DOHH2 (cell line): Measurements from ENCODE around the gene SPECC1L.

ENCODE experiments used
- H3F3A ChIP-seq: fragments of 200-600 bp; sonication (generic), shearing (Covaris generic); 2 replicates; pipeline ENCODE4 v1.6.0; 2016; ENCODE audit warnings: antibody characterized with exemption, mild to moderate bottlenecking; ENCODE audit not compliant: control insufficient read depth, insufficient read depth
- H3K27ac ChIP-seq: fragments of 200-600 bp; sonication (generic); 2 replicates; pipeline ENCODE4 v1.5.1; 2014; ENCODE audit warnings: low read depth, mild to moderate bottlenecking, low read length, moderate library complexity
- H3K27me3 ChIP-seq: fragments of 200-600 bp; sonication (generic); 2 replicates; pipeline ENCODE4 v1.6.1; 2014; ENCODE audit warnings: mild to moderate bottlenecking, low read length, mixed read lengths; ENCODE audit not compliant: control insufficient read depth
- H3K36me3 ChIP-seq: fragments of 200-600 bp; sonication (generic); 2 replicates; pipeline ENCODE4 v1.6.1; 2014; ENCODE audit warnings: mild to moderate bottlenecking, low read length, moderate library complexity, mixed read lengths; ENCODE audit not compliant: control insufficient read depth
- H3K4me1 ChIP-seq: fragments of 200-600 bp; sonication (generic); 2 replicates; pipeline ENCODE4 v1.6.1; 2014; ENCODE audit warnings: mild to moderate bottlenecking, low read length, mixed read lengths; ENCODE audit not compliant: control insufficient read depth
- H3K4me2 ChIP-seq: fragments of 200-600 bp; sonication (generic); 2 replicates; pipeline ENCODE4 v1.6.0; 2014; ENCODE audit warnings: mild to moderate bottlenecking, low read length, moderate library complexity
- H3K4me3 ChIP-seq: fragments of 200-600 bp; sonication (generic); 2 replicates; pipeline ENCODE4 v1.5.1; 2014; ENCODE audit warnings: mild to moderate bottlenecking, low read length, mixed read lengths
- H3K79me2 ChIP-seq: fragments of 200-600 bp; sonication (generic); 2 replicates; pipeline ENCODE4 v1.6.1; 2014; ENCODE audit warnings: mild to moderate bottlenecking, low read length, mixed read lengths; ENCODE audit not compliant: control insufficient read depth
- H3K9me2 ChIP-seq: fragments of 200-600 bp; sonication (generic); replicated peaks from 2 replicates; pipeline ENCODE4 v1.6.1; 2014; ENCODE audit warnings: mild to moderate bottlenecking, low read length, mixed read lengths; ENCODE audit not compliant: control insufficient read depth
- H3K9me3 ChIP-seq: fragments of 200-600 bp; sonication (generic); 2 replicates; pipeline ENCODE4 v1.6.1; 2014; ENCODE audit warnings: antibody characterized with exemption, low read length, mixed read lengths; ENCODE audit not compliant: control insufficient read depth, insufficient read depth
- H4K20me1 ChIP-seq: fragments of 200-600 bp; sonication (generic); 2 replicates; pipeline ENCODE4 v1.6.0; 2014; ENCODE audit warnings: low read depth, mild to moderate bottlenecking, antibody characterized with exemption, low read length, moderate library complexity; ENCODE audit not compliant: control insufficient read depth, insufficient read depth
- CTCF ChIP-seq: fragments of 200-600 bp; sonication (generic); IDR thresholded peaks from one replicate; pipeline ENCODE4 v1.5.1; 2014; ENCODE audit warnings: antibody characterized with exemption, mild to moderate bottlenecking, low read depth, low read length; ENCODE audit not compliant: poor library complexity, severe bottlenecking
- EZH2phosphoT487 ChIP-seq: fragments of 200-600 bp; sonication (generic); IDR thresholded peaks from 2 replicates; pipeline ENCODE4 v1.6.1; 2017; ENCODE audit warnings: borderline replicate concordance, mild to moderate bottlenecking, antibody characterized with exemption, low read length, moderate library complexity, mixed read lengths

The SPECC1L gene

GRCh38 chr22:24357547-24357946 lies 86.9 kb downstream of the SPECC1L start:
- Histone ChIP-seq H3K9me2 (no peaks in the 10 kb centered on the region), H3F3A (no peaks in the 10 kb centered on the region), H3K27me3 (no peaks in the 10 kb centered on the region), H3K36me3 (peaks cover 78% of the 10 kb centered on the region), H3K79me2 (no peaks in the 10 kb centered on the region), H4K20me1 (no peaks in the 10 kb centered on the region), H3K4me1 (no peaks in the 10 kb centered on the region), H3K9me3 (0 out of 2 replicates have a peak, but pooled peaks cover 3% of the 10 kb centered on the region), H3K27ac (no peak overlapping the region), H3K4me2 (no peak overlapping the region), H3K4me3 (no peak overlapping the region)
- TF ChIP-seq EZH2phosphoT487 (no peak), CTCF (no peak)

- Histone ChIP-seq H3K79me2 (no peaks in the 10 kb centered on the region), H3K4me2 (no peak overlapping the region)
- TF ChIP-seq EZH2phosphoT487 (no peak), CTCF (no peak)
Measured at GRCh38 chr22:24358105-24358836, 87.6 kb downstream of the SPECC1L start.

GRCh38 chr22:24359452-24360120 lies 89.0 kb downstream of the SPECC1L start:
- no peaks in the 10 kb centered on the region for H3K27me3 ChIP-seq
- no peaks in the 10 kb centered on the region for H3K4me1 ChIP-seq
- H3K4me2 ChIP-seq: no peak overlapping the region
- TF ChIP-seq EZH2phosphoT487 (no peak), CTCF (no peak)
- peaks cover 75% of the 10 kb centered on the region for H3K36me3 ChIP-seq
- H3K9me3 ChIP-seq: no peaks in the 10 kb centered on the region
- no peaks in the 10 kb centered on the region for H3K9me2 ChIP-seq
- no peak overlapping the region for H3K4me3 ChIP-seq
- H3K27ac ChIP-seq: no peak overlapping the region
- H4K20me1 ChIP-seq: no peaks in the 10 kb centered on the region
- H3F3A ChIP-seq: no peaks in the 10 kb centered on the region
- H3K79me2 ChIP-seq: no peaks in the 10 kb centered on the region

More at GRCh38 chr22:24358105-24358836, 87.6 kb downstream of the SPECC1L start:
- Histone ChIP-seq H4K20me1 (no peaks in the 10 kb centered on the region), H3K4me3 (no peak overlapping the region), H3K9me2 (no peaks in the 10 kb centered on the region), H3K9me3 (0 out of 2 replicates have a peak, but pooled peaks cover 3% of the 10 kb centered on the region), H3K36me3 (peaks cover 78% of the 10 kb centered on the region), H3K27ac (no peak overlapping the region), H3F3A (no peaks in the 10 kb centered on the region), H3K27me3 (no peaks in the 10 kb centered on the region), H3K4me1 (no peaks in the 10 kb centered on the region)
